Fibroblast of mammary gland (primary cell): ENCODE results near the gene RBM17.
"Not testable (repeated sequence)": the region's sequence is repeated elsewhere in the genome, so short reads cannot be mapped to it uniquely, and the experiment has no call there.

Experiments used
- DNase-seq: peaks from one replicate; pipeline ENCODE4 v3.0.0-alpha.2; 2010; ENCODE audit warnings: low read depth
- H3K4me3 ChIP-seq: 2 replicates; pipeline ENCODE4 v1.5.1; 2011; ENCODE audit warnings: low read depth, mild to moderate bottlenecking, low read length, moderate library complexity; ENCODE audit not compliant: control insufficient read depth
- TF ChIP-seq, protein P1 (sequence below): conservative IDR thresholded peaks from 2 replicates; pipeline ENCODE4 v1.5.1; 2011; ENCODE audit warnings: low read depth, low read length, inconsistent platforms; ENCODE audit not compliant: control insufficient read depth, insufficient read depth

RBM17 gene, protein sequence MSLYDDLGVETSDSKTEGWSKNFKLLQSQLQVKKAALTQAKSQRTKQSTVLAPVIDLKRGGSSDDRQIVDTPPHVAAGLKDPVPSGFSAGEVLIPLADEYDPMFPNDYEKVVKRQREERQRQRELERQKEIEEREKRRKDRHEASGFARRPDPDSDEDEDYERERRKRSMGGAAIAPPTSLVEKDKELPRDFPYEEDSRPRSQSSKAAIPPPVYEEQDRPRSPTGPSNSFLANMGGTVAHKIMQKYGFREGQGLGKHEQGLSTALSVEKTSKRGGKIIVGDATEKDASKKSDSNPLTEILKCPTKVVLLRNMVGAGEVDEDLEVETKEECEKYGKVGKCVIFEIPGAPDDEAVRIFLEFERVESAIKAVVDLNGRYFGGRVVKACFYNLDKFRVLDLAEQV

GRCh38 chr10:6088721-6089333 lies at the start of gene RBM17:
RBM17 (plus strand) TSS chr10:6089034; CDS start chr10:6097066, 8,032 bp downstream.
- H3K4me3 ChIP-seq = peak within 1 kb of the TSS; percentile 92
- TF ChIP-seq, protein P1, sequence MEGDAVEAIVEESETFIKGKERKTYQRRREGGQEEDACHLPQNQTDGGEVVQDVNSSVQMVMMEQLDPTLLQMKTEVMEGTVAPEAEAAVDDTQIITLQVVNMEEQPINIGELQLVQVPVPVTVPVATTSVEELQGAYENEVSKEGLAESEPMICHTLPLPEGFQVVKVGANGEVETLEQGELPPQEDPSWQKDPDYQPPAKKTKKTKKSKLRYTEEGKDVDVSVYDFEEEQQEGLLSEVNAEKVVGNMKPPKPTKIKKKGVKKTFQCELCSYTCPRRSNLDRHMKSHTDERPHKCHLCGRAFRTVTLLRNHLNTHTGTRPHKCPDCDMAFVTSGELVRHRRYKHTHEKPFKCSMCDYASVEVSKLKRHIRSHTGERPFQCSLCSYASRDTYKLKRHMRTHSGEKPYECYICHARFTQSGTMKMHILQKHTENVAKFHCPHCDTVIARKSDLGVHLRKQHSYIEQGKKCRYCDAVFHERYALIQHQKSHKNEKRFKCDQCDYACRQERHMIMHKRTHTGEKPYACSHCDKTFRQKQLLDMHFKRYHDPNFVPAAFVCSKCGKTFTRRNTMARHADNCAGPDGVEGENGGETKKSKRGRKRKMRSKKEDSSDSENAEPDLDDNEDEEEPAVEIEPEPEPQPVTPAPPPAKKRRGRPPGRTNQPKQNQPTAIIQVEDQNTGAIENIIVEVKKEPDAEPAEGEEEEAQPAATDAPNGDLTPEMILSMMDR = peak; percentile 97
- DNase-seq = peak; percentile 96

- H3K4me3 ChIP-seq = no peak overlapping the region
- TF ChIP-seq, protein P1 = no peak
- no peak for DNase-seq
Observed at GRCh38 chr10:6039711-6040110, 49.1 kb upstream of the RBM17 start.

DNA sequence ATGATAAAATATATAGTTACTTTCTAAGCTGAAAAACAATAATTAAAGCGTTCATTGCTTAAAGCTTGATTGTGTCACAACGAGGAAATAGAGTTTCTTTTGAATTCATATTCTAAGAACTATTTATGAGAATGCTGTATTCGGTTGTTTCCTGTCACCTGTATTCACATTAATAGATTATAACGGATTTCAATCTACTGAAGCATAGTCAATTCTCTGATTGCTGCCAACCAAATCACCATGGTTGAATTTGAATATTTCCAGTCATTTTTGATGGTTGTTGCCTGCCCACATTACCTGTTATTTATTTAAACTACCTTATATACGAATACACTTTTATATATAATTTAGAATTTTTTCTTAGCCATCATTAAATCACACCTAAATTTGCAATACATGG lies 48.6 kb upstream of the RBM17 start:
- no peak for DNase-seq
- H3K4me3 ChIP-seq = no peak overlapping the region
- TF ChIP-seq, protein P1 = no peak

- H3K4me3 ChIP-seq, DNase-seq: not testable (repeated sequence)
Observed at GRCh38 chr10:6043377-6043776, 45.5 kb upstream of the RBM17 start.

- DNase-seq = no peak
- no peak overlapping the region for H3K4me3 ChIP-seq
- TF ChIP-seq, protein P1 = no peak
Observed at GRCh38 chr10:6044060-6044459, 44.8 kb upstream of the RBM17 start.

GRCh38 chr10:6044751-6045313 lies 44.0 kb upstream of the RBM17 start:
- TF ChIP-seq, protein P1 = no peak
- H3K4me3 ChIP-seq = no peak overlapping the region
- DNase-seq = no peak

GRCh38 chr10:6045314-6045848 lies 43.5 kb upstream of the RBM17 start:
- TF ChIP-seq, protein P1 = no peak
- no peak for DNase-seq
- no peak overlapping the region for H3K4me3 ChIP-seq
